ENCODE measurements around the gene MTAP. TPM values are rescaled to one million over a fixed set of nuclear protein-coding genes. Genes with fewer than 3 reads are reported as not detected.

The MTAP gene
- total and polyA plus RNA-seq, 9 of the 15 experiments (the other 6 are each of a cell fraction or from before 2014, with no cell fraction given): 0.07 TPM; not detected in 8

DNA sequence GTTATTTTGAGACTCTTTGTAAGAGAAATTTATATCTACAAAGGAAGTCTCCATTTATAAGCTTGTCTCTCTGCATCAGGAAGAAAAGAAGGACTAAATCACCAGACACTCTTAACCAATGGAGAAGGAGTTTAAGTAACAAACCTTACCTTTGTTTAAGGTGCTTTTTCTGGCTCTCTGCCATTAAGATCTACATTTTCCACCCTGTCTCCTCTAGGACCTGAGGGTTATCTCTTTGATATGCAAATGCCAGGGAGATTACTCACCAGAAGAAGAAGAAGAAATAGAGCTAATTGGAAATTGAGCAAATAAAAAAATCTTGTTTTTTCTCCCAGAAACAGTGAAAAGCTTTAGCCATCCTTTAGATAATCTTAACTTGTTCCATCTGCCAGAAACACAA, 130.8 kb downstream of the MTAP start:
- Histone ChIP-seq H3K4me2 (ENCODE audit: insufficient read depth, low read length) (no peak overlapping the region), H3K9ac (ENCODE audit: insufficient read depth in 1 of 2, low read depth in 2 of 2, low read length in 2 of 2) (no peak overlapping the region), H3K4me1 (replicated peaks in 1 of 2; ENCODE audit: control insufficient read depth in 2 of 2, insufficient read depth in 2 of 2, low read length in 2 of 2) (no peaks in the 10 kb centered on the region), H3K4me3 (no peak overlapping the region), H3K27ac (ENCODE audit: extremely low read depth, low read depth, low read length) (no peak overlapping the region), H3K27me3 (ENCODE audit: control insufficient read depth in 2 of 2, insufficient read depth in 2 of 2, low read length in 2 of 2) (no peaks in the 10 kb centered on the region), H3K36me3 (ENCODE audit: control insufficient read depth, insufficient read depth, low read length) (no peaks in the 10 kb centered on the region), H3K9me3 (replicated peaks; ENCODE audit: control insufficient read depth, insufficient read depth, low read depth, low read length) (no peaks in the 10 kb centered on the region), H3K9me1 (ENCODE audit: control insufficient read depth, insufficient read depth, low read length) (no peaks in the 10 kb centered on the region), H4K20me1 (replicated peaks; ENCODE audit: control insufficient read depth, insufficient read depth, low read length) (no peaks in the 10 kb centered on the region), H3K79me2 (ENCODE audit: control insufficient read depth, insufficient read depth, low read length) (no peaks in the 10 kb centered on the region), H2AFZ (ENCODE audit: low read depth, low read length) (no peak overlapping the region)
- TF ChIP-seq GTF2F1 (IDR thresholded peaks at IDR 0.05; ENCODE audit: low read depth, low read length) (no peak), ELF1 (tag; IDR thresholded peaks at IDR 0.05) (no peak), PCBP2 (IDR thresholded peaks at IDR 0.05; ENCODE audit: low read depth, low read length, poor library complexity, severe bottlenecking) (no peak), IRF2 (CRISPR knock-in tag; IDR thresholded peaks at IDR 0.05) (no peak), MED1 (CRISPR knock-in tag; IDR thresholded peaks at IDR 0.05; ENCODE audit: borderline replicate concordance) (no peak), ZNF551 (CRISPR knock-in tag; IDR thresholded peaks at IDR 0.05) (no peak), ZC3H8 (IDR thresholded peaks at IDR 0.05) (no peak), AFF1 (IDR thresholded peaks at IDR 0.05; ENCODE audit: low read depth in 1 of 2, partially characterized antibody in 2 of 2) (no peak), XRCC4 (IDR thresholded peaks at IDR 0.05; ENCODE audit: extremely low read depth, insufficient read depth, insufficient read length) (no peak)
- intact Hi-C loops (cut with micrococcal nuclease) (no loop called here), in situ Hi-C loops (cut with MboI) (no loop called here)
- ATAC-seq (no peak), FAIRE-seq (no peak), DNase-seq (ENCODE audit: extremely low read depth in 1 of 4, low spot score in 3 of 4) (no peak)
- ChIA-PET CTCF (ENCODE audit: low intra/inter-chr PET ratio) (no interaction called here), POLR2A (no interaction called here)
- BruUV-seq (replicated peaks): no TSS peak
